Glomerular visceral epithelial cell (primary cell): Measurements from ENCODE around the gene UBTF.

Experiments used
- DNase-seq: peaks from one replicate; pipeline ENCODE4 v3.0.0-alpha.2; 2016; ENCODE audit errors: extremely low spot score

The UBTF gene

GRCh38 chr17:44171931-44172455, 47.5 kb downstream of the UBTF start:
- no peak for DNase-seq

DNA sequence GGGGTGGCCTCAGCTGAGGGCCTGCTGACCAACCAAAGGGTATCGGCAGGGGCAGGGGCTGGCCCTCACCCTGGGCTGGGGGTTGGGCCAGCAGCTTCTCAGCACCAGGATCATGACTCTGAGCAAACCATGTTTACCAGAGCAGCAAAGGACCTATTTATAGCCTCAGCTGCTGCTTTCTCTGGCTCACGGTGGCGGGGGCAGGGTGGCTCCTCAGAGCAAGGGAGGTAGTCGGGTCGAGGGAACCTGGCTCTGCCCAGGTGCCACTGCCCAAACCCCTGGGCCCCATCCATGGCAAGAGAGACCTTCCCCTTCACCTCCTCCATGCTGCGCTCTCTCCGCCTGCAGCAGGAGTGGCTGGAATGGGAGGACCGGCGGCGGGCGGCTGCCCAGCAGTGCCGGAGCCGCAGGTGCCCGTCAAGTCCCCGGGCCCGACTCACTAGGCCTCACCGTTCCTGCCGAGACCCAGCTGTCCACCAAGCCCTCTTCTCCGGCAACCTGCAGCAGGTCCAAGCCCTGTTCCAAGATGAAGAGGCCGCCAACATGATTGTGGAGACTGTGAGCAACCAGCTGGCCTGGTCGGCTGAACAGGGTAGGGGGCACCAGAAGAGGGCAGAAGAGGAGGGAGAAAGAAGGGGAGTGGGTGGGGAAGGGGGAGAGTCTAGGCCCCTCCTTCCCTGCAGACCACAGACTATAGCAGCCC, 48.8 kb downstream of the UBTF start, which contains the start of gene ASB16:
ASB16 (plus strand) TSS at position 206 of the 703 bp plus-strand sequence; CDS start at position 292, 86 bp downstream.
- no peak for DNase-seq

DNA sequence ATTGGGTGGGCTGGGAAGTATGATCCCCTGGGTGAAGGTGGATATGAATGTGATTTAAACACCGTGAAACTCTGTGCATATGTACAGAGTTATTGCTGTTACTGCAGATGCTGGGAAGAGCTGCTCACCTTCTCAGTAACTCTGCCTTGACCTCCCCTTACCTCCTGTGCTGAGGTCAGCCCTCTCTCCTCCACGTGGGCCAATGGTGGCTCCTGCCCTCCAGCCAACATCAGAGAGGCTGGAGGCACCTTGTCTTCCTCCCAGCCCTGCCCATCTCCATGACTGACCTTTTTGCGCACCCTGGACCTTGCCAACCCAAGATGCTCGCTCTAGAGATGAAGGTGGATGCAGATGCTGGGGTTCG, 49.4 kb downstream of the UBTF start:
- DNase-seq = no peak

GRCh38 chr17:44167181-44167861, 52.2 kb downstream of the UBTF start:
- DNase-seq = no peak

DNA sequence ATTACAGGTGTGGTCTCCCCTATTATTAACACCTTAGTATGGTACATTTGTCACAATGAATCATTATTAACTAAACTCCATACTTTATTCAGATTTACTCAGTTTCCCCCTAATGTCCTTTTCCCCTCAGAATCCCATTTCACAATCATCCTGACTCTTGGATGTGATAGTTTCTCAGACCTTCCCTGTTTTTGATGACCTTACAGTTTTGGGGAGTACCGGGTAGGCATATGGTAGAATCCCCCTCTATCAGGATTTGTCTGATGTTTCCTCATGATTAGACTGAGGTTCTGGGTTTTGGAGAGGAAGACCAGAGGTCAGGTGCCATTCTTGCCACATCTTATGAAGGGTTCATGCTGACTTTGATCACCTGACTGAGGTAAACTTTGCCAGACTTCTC, 55.0 kb downstream of the UBTF start:
- no peak for DNase-seq

DNA sequence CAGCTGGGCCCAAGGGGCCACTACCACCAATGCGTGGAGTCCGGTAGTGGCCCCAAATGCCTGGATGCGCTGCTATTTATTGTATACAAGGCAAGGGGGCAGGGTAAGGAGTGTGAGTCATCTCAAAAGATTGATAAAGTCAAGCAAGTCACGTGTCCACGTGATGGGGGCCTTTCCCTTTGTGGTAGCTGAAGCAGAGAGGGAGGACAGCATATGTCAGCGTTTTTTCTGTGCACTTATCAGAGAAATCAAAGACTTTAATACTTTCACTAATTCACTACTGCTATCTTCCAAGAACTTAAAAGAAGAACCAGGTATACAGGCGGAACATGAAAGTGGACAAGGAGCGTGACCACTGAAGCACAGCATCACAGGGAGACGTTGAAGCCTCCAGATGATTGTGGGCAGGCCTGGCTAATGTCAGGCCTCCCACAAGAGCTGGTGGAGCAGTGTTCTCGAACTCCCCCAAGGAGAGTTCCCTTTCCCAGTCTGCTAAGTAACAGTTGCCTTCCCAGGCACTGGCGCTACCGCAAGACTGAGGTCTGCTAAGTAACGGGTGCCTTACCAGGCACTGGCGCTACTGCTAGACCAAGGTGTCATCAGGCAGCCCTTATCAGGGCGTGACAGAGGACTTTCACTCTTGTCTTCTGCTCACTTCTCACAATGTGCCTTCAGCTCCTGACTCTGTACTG, 59.8 kb downstream of the UBTF start:
- DNase-seq = no peak

DNA sequence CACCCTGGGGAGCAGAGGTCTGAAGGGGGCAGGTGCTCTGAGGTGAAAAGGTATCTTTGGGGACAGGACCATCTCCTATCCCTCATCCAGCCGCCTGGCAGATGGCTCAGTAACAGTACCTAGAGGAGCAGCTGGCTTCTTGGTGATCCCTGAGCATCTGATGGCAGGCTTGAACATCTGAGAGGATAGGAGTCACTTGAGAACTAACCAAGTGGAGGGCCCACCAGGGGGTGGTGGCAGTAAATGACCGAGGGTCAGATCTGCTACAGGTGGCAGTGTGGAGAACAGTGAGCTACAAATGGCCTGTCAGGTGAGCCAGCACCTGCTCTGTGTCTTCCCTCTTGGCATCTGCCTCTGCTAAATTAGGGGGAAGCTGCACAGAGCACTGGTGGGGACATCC, 64.0 kb downstream of the UBTF start:
- DNase-seq = no peak
